Measurements from ENCODE around the gene KIF26A.

Gene KIF26A
- 0.17 to 3.8 (median 0.50) reads per million in 9 experiments for total RNA-seq

GRCh38 chr14:104138098-104138717 lies at the start of gene KIF26A:
Gene KIF26A (plus strand): TSS chr14:104138587. CDS start chr14:104138723, 136 bp downstream.
- Mint-ChIP-seq H3K36me3 (ENCODE audit: insufficient read depth) (no peaks in the 10 kb centered on the region), H3K4me3 (peak within 1 kb of the TSS; percentile 29 to 71), H3K4me1 (ENCODE audit: low read depth in 2 of 2) (peaks cover 0 to 6% of the 10 kb centered on the region in 2 donors), H3K27ac (no peak within 1 kb of the TSS), H3K9me3 (no peaks in the 10 kb centered on the region), H3K27me3 (peaks cover 40 to 73% of the 10 kb centered on the region in 2 donors)
- ATAC-seq (replicated peaks) (peak; percentile 21), DNase-seq (no peak)

- no peaks in the 10 kb centered on the region for H3K9me3 Mint-ChIP-seq
- no peak for DNase-seq
- H3K4me3 Mint-ChIP-seq: no peak overlapping the region
- H3K36me3 Mint-ChIP-seq (ENCODE audit: insufficient read depth): peaks cover 3% of the 10 kb centered on the region
- H3K27ac Mint-ChIP-seq: no peak overlapping the region
- no peak for ATAC-seq (replicated peaks)
- no peaks in the 10 kb centered on the region for H3K27me3 Mint-ChIP-seq
- H3K4me1 Mint-ChIP-seq (ENCODE audit: low read depth in 2 of 2): peaks cover 4 to 5% of the 10 kb centered on the region in 2 donors
Measured at GRCh38 chr14:104090071-104090748, 48.2 kb upstream of the KIF26A start.

DNA sequence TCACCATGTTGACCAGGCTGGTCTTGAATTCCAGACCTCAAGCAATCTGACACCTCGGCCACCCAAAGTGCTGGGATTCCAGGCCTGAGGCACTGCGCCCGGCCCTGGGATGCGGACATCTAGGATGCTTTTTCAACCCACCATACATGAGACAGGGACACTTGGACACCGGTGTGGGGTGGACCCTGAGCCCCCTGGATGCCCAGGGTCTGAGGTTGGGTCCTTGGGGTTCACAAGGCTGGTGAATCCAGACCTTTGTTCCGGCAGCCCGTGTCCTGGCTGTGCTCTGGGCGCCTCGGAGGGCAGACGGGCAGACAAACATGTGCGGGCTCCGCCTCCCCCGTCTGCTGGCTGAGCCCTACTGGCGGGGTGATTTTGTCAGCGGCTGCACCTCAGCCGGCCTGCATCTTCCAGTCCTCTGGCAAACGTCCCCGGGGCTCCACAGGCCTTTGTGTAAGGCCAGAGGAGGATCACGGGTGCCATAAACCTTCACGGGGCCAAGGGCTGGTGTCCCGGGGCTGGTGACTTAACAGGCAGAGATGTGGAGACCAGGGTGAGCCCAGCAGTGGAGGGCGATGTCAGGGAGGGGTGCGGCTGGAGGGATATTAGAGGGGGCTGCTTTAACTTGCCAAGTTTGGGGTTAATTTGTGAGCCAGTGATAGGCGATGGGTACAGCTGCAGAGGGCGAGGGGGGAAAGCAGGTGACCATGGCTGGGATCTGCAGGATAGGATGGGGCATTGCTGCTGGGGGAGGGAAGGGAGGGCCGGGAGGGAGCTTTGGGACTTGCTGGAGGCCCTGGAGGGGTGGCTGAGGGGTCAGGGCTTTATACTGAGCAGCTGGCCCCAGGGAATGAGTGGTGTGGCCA lies 47.1 kb upstream of the KIF26A start:
- no peak overlapping the region for H3K4me3 Mint-ChIP-seq
- DNase-seq (no peak), ATAC-seq (replicated peaks) (no peak)
- peaks cover 3% of the 10 kb centered on the region for H3K36me3 Mint-ChIP-seq (ENCODE audit: insufficient read depth)
- no peak overlapping the region for H3K27ac Mint-ChIP-seq
- no peaks in the 10 kb centered on the region for H3K9me3 Mint-ChIP-seq
- H3K4me1 Mint-ChIP-seq (ENCODE audit: low read depth in 2 of 2): peaks cover 4 to 5% of the 10 kb centered on the region in 2 donors
- peaks cover 0 to 11% of the 10 kb centered on the region in 2 donors for H3K27me3 Mint-ChIP-seq

GRCh38 chr14:104091927-104092771 lies 46.2 kb upstream of the KIF26A start:
- ATAC-seq (replicated peaks) (no peak), DNase-seq (no peak)
- H3K4me1 Mint-ChIP-seq (ENCODE audit: low read depth in 2 of 2): peaks cover 4 to 5% of the 10 kb centered on the region in 2 donors
- no peak overlapping the region for H3K27ac Mint-ChIP-seq
- peaks cover 0 to 12% of the 10 kb centered on the region in 2 donors for H3K27me3 Mint-ChIP-seq
- no peaks in the 10 kb centered on the region for H3K9me3 Mint-ChIP-seq
- H3K4me3 Mint-ChIP-seq: no peak overlapping the region
- H3K36me3 Mint-ChIP-seq (ENCODE audit: insufficient read depth): peaks cover 3% of the 10 kb centered on the region

GRCh38 chr14:104092931-104093365 lies 45.4 kb upstream of the KIF26A start:
- Mint-ChIP-seq H3K4me3 (no peak overlapping the region), H3K27me3 (peaks cover 0 to 12% of the 10 kb centered on the region in 2 donors), H3K27ac (no peak overlapping the region), H3K36me3 (ENCODE audit: insufficient read depth) (peaks cover 3% of the 10 kb centered on the region), H3K4me1 (ENCODE audit: low read depth in 2 of 2) (peaks cover 4 to 5% of the 10 kb centered on the region in 2 donors), H3K9me3 (no peaks in the 10 kb centered on the region)
- DNase-seq (no peak), ATAC-seq (replicated peaks) (no peak)

DNA sequence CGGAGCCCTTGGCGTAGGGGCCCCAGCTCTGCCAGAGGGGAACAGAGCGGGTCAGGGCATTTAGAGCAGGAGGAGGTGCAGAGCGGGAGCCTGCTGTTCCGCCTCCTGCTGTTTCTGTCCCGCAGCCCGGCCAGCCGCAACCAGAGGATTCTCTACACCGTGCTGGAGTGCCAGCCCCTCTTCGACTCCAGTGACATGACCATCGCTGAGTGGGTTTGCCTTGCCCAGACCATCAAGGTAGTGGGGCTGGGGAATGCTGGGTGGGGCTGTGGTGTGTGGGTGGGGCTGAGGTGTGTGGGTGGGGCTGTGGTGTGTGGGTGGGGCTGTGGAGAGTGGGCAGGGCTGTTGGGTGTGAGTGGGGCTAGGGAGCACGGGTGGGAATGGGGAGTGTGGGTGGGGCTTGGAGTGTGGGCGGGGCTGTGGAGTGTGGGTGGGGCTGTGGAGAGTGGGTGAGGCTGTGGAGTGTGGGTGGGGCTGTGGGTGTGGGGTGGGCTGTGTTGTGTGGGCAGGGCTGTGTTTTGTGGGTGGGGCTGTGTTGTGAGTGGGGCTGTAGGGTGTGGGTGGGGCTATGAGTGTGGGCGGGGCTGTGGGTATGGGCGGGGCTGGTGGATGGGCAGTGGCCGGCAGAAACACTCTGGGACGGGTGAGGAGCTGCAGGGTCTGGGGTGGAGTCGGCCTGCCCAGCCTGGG lies 44.9 kb upstream of the KIF26A start:
- H3K4me1 Mint-ChIP-seq (ENCODE audit: low read depth in 2 of 2): peaks cover 4 to 5% of the 10 kb centered on the region in 2 donors
- no peak overlapping the region for H3K27ac Mint-ChIP-seq
- H3K36me3 Mint-ChIP-seq (ENCODE audit: insufficient read depth): peaks cover 3% of the 10 kb centered on the region
- no peak for DNase-seq
- H3K27me3 Mint-ChIP-seq: peaks cover 0 to 12% of the 10 kb centered on the region in 2 donors
- no peak overlapping the region for H3K4me3 Mint-ChIP-seq
- H3K9me3 Mint-ChIP-seq: no peaks in the 10 kb centered on the region
- peak; percentile 50 for ATAC-seq (replicated peaks)

DNA sequence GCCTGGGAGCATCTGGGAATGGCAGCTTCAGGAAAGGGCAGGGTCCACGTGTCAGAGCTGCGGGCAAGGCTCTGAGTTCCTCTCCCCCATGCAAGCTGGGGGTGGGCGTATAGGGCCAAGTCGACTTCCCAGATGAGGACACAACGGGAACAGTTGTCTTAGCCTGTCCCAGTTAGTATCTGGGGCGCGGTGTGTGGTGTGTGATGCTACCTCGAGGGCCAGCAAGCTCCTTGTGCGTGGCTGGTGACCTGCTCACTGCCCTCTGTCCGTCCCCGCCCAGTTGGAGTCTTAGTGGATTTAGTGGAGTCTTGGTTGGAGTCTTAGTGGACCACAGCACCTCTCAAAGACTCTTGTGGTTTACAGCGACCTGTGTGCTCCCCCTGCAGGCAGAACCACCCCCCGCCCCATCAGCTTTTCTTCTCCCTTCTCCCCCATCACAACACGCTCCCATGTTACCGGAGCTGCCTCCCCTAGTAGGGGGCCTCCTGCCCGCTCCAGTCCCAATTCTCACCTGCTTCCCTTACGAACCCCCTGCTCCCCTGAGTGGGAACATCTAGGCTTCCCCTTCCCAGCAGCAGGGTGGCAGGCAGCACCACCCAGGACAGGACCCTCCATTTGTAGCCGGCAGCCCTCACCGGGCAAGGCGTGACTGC lies 44.2 kb upstream of the KIF26A start:
- Mint-ChIP-seq H3K27ac (no peak overlapping the region), H3K36me3 (ENCODE audit: insufficient read depth) (peaks cover 3% of the 10 kb centered on the region), H3K9me3 (no peaks in the 10 kb centered on the region), H3K4me3 (peak overlapping the region; percentile 39 to 50), H3K27me3 (peaks cover 0 to 12% of the 10 kb centered on the region in 2 donors), H3K4me1 (ENCODE audit: low read depth in 2 of 2) (peaks cover 4 to 5% of the 10 kb centered on the region in 2 donors)
- ATAC-seq (replicated peaks): no peak
- DNase-seq: peak in 1 of 3 experiments; percentile 15

DNA sequence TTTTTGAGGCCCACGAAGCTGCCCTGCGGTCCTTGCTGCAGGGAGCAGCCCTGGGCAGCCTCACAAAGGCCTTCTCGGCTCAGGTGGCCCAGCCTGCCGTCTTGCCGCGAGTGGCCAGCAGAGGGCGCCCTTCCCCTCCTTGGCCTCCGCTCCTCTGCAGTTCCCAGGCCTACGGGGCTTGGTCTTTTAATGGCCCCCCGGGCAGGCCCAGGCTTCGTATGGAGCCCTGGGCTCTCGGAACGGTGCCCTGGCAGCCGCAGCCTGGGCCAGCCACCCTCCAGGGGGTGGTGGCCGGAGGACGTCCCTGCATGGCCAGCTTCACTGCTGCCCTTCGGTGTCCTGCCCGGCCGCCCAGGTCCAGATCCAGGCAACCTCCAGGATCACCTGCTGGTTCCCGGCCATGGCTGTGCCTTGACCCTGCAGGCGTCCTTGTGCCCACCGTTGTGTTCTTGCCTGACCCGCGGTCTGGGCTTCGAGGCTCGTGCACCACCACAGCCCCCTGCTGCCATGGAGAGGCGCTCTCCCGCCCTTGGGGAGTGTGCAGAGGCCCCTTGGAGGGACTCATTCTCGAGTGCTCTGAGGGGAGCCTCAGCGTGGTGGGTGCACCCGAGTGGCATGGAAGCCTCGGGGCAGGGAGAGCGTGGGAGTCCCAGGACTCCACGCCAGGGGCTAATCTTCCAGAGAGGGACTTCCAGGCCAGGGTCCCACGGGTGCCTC lies 43.5 kb upstream of the KIF26A start:
- peaks cover 0 to 12% of the 10 kb centered on the region in 2 donors for H3K27me3 Mint-ChIP-seq

DNA sequence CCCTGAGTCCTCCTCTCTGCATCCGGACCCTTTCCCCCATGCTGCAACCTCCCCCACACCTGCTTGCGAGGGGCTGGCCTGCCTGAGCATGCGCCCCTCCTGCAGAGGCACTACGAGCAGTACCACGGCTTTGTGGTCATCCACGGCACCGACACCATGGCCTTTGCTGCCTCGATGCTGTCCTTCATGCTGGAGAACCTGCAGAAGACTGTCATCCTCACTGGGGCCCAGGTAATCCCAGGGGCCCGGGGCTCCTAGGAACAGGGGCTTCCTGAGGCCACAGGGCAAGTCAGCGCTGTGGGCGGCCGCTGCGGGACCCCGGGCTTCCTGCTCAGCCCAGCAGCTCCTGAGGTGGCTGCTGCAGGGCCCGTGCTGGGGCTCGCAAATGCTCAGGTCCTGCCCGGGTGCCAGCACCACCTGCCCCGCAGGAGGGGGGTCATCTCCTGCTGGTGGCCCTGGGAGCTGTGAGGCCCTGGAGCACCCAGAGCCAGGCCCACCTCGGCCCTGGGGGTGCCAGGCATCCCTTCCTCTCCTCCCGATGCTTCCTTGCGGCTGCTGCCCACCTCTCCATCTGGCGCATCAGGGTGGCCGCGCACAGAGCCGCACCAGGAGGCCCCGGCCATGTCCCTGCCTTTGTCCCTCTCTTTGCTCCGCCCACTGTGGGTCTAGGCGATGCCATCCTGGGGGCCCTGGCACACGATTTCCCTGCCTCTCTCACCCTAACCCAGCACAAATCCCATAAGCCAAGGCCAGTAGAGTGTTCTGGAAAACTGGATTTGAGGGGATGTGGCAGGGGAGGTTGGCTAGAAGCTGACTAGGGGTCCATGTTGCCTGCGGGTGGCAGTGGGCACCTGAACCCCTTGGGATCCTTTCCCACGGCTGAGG lies 42.7 kb upstream of the KIF26A start:
- H3K27me3 Mint-ChIP-seq: peaks cover 0 to 12% of the 10 kb centered on the region in 2 donors
- no peak overlapping the region for H3K4me3 Mint-ChIP-seq
- peaks cover 3% of the 10 kb centered on the region for H3K36me3 Mint-ChIP-seq (ENCODE audit: insufficient read depth)
- H3K9me3 Mint-ChIP-seq: no peaks in the 10 kb centered on the region
- H3K27ac Mint-ChIP-seq: peak overlapping the region in 1 of 2 donors; percentile 58
- DNase-seq: no peak
- peaks cover 4 to 5% of the 10 kb centered on the region in 2 donors for H3K4me1 Mint-ChIP-seq (ENCODE audit: low read depth in 2 of 2)
- ATAC-seq (replicated peaks): no peak

More for the DNA sequence above, 43.5 kb upstream of the KIF26A start:
- H3K9me3 Mint-ChIP-seq: no peaks in the 10 kb centered on the region
- H3K36me3 Mint-ChIP-seq (ENCODE audit: insufficient read depth): peaks cover 3% of the 10 kb centered on the region
- peak overlapping the region; percentile 39 to 50 for H3K4me3 Mint-ChIP-seq
- peak; percentile 77 for ATAC-seq (replicated peaks)
- H3K27ac Mint-ChIP-seq: no peak overlapping the region
- DNase-seq: peak; percentile 67 to 74 (median 70)
- H3K4me1 Mint-ChIP-seq (ENCODE audit: low read depth in 2 of 2): peaks cover 4 to 5% of the 10 kb centered on the region in 2 donors

- no peaks in the 10 kb centered on the region for H3K9me3 Mint-ChIP-seq
- peaks cover 3% of the 10 kb centered on the region for H3K36me3 Mint-ChIP-seq (ENCODE audit: insufficient read depth)
- H3K27me3 Mint-ChIP-seq: peaks cover 0 to 12% of the 10 kb centered on the region in 2 donors
- H3K4me3 Mint-ChIP-seq: no peak overlapping the region
- H3K27ac Mint-ChIP-seq: peak overlapping the region in 1 of 2 donors; percentile 58
- H3K4me1 Mint-ChIP-seq (ENCODE audit: low read depth in 2 of 2): peaks cover 4 to 5% of the 10 kb centered on the region in 2 donors
- DNase-seq: no peak
- no peak for ATAC-seq (replicated peaks)
Measured at GRCh38 chr14:104096318-104096717, 42.1 kb upstream of the KIF26A start.

Measured in effector memory CD8-positive, alpha-beta T cell (primary cell).